GDM1 (cell line): ENCODE measurements around the gene CPN1.

ENCODE experiments used
- DNase-seq: peaks from one replicate; lab custom pipeline; 2025; lab: John Stamatoyannopoulos, UW

Gene CPN1

GRCh38 chr10:100076750-100077149, 4.9 kb downstream of the CPN1 start:
- no peak for DNase-seq

DNA sequence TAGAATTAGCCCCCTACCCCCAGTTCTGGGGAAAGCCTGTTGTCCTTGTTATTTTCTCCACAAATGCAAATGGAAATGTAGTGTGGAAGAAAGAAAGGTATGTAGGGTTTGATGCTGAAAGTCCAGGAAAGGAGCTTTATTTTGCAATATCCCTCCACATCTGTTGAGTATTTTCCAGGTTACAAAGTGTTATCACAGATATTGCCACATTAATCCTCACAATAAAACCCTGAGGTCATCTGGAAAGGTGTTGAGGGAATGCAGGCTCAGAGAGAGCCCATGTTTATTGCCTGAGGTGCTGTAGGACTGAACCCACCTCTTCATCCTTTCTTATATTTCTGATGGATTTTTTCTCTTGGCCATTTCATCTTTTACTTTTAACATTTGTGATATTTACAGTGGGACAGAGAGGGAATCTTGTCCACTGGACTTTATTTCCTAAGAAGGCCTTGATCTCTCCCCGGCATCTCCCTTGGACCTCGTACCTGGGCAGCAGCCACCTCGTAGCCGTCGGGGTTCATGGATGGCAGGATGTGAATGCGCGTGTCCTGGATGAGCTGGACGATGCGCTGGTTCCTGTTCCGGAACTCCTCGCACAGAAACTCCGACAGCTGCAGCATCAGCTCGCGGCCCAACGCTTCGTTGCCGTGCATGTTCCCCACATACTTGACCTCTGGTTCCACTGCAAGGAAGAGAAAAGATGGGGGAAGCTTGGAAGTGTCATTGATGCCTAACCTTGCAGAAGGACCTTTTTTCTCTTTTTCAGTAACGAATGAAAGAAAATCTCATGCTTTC, 6.0 kb downstream of the CPN1 start:
- no peak for DNase-seq

- DNase-seq, result no peak
Observed at GRCh38 chr10:100072514-100072913, 9.2 kb downstream of the CPN1 start.

GRCh38 chr10:100071529-100071928, 10.1 kb downstream of the CPN1 start:
- no peak for DNase-seq

- no peak for DNase-seq
Observed at GRCh38 chr10:100067466-100067865, 14.2 kb downstream of the CPN1 start.

DNA sequence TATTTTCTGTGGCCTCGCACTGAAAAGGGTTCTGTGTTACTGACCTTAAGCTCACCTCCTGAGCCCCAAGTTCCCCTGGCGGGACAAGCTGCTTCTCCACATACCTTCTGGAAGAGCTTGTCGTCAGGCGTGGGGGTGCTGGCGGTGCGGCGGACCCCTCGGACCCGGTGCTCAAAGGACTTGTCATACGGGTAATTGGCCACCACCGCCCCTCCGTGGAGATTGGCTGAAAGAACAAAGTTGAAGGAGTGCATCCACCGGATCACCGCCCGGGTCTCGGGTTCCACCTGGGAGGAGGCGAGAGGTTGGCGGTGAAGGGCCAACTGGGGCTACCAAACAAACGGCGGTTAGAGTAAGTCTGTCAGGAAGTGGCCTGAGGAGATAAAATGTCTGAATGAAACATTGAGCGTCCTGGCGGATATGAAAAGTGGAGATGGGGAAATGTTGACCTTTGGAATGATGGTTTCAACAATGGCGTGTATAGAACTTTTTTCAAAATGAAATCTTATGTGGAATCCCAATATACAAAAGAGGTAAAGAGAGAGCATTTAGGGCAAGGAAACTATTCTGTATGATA, 16.5 kb downstream of the CPN1 start:
- no peak for DNase-seq

- no peak for DNase-seq
Observed at GRCh38 chr10:100061401-100061800, 20.3 kb downstream of the CPN1 start.

DNA sequence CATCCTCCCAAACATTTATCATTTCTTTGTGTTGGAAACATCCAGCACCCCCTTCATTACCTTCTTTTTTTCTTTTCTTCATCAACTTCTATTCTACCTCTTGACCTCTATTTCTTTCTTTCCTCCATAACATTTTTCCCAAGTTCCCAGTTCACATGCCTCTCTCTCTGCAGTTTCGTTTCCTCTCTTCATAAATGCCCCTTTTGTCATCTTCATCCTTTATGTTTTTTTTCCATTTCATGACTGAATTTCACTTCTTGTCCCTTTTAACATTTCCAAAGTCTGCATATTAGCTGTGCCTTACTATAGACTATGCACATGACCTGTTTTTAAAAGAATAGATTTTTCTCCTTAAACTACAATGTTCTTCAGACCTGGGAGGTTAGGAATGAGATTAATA, 23.7 kb downstream of the CPN1 start:
- DNase-seq, result no peak

- DNase-seq, result no peak
Observed at GRCh38 chr10:100053686-100054460, 27.8 kb downstream of the CPN1 start.

- DNase-seq, result peak; percentile 58
Observed at GRCh38 chr10:100046021-100046486, 35.6 kb downstream of the CPN1 start.

DNA sequence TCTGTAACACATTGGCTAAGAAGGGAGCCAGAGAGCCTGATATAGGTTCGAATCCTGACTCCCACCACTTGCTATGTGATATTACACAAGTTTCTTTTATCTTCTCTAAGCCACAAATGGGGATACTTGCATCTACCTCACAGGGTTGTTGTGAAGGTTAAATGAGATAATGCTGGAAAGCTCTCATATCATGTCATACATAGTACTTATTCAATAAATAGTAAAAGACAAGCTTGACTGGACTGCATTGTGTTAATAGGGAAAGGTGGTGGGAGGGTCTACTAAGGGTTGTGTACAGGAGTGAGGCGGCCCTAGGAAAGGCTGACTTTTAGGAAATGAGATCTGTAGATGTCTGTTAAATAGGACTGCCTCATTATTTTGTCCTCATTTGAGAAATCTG, 36.1 kb downstream of the CPN1 start:
- no peak for DNase-seq

- DNase-seq, result no peak
Observed at GRCh38 chr10:100043796-100044195, 37.9 kb downstream of the CPN1 start.

- no peak for DNase-seq
Observed at GRCh38 chr10:100043344-100043743, 38.3 kb downstream of the CPN1 start.

- DNase-seq, result no peak
Observed at GRCh38 chr10:100041306-100042002, 40.2 kb downstream of the CPN1 start.

- DNase-seq, result no peak
Observed at GRCh38 chr10:100038561-100039071, 43.1 kb downstream of the CPN1 start.

DNA sequence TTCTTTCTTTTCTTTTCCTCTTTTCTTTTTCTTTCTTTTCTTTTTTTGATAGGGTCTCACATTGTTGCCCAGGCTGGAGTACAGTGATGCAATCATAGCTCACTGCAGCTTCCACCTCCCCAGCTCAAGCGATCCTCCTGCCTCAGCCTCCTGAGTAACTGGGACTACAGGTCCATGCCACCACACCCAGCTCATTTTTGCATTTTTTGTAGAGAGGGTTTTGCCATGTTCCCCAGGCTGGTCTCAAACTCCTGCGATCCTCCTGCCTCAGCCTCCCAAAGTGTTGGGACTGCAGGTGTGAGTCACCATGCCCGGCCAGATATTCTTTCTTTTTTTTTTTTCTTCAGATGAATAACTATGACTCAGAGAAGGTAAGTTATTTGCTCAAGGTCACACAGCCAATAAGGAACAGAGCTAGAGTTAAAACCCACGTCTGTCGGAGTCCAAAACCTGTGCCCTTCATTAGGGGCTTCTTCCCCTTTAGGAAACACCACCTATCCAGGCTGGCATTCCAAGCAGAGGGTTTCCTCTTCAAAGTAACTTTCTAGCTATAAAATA, 43.8 kb downstream of the CPN1 start:
- DNase-seq, result no peak

DNA sequence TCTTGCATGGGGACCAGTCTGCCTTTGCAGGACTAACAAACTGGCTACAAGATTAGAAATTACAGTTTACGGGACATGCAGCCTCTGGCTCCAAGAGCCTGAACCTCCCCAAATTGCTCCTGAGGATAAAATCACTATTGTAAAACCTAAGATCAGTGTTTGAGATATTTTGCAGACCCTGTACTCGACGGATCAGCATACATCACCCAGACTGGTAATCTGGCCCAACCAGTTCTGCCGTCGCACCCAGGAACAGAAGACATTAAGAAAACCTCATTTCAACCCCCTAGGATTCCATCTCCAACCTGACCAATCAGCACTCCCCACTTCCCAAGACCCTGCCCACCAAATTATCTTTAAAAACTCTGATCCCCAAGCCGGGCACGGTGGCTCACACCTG, 44.8 kb downstream of the CPN1 start:
- no peak for DNase-seq

DNA sequence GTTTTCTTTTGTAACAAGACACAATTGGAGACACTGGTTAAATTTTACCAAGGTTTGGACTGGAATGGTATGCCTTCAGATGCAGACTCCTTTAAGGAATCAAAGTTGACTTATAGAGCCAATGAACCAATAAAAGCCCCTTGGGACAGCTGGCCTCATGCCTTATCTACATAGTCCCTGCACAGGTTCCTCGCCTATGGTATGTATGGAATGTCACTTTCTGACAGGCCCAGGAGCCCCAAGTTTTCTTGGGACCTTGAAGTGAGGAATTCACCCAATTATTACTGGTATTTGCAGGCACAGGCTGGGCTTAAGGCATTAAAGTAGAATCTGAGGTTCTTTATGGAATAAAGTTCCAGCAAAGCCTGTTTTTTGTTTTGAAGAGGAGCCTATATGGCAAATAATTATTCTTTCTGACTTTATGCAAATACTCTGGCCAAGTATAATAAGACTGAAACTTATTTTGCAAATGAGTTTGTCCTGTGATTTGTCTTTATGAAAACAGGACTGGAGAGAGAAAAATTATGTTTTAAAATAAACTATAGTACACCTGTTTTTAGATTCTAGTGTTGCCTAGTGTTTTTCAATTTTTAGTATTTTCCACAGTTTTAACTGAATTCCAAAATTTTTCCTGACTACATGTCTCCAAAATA, 47.8 kb downstream of the CPN1 start:
- DNase-seq, result no peak

DNA sequence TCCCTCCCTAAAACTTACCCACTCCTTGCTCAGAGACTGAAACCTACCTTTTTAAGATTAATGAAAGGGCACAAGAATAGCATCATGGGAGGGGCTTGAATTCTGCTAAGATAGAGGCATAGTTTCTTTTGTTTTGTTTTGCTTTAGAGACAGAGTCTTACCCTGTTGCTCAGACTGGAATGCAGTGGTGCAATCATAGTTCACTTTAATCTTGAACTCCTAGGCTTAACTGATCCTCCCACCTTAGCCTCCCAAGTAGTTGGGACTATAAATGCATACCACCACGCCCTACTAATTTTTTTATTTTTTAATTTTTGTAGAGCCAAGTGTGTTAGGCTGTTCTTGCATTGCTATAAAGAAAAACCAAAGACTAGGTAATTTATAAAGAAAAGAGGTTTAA, 54.3 kb downstream of the CPN1 start:
- no peak for DNase-seq

- no peak for DNase-seq
Observed at GRCh38 chr10:100025576-100025975, 56.1 kb downstream of the CPN1 start.

GRCh38 chr10:100024748-100025147, 56.9 kb downstream of the CPN1 start:
- no peak for DNase-seq
